ENCODE measurements around the gene HES4. TPM values are rescaled to one million over a fixed set of nuclear protein-coding genes. Genes with fewer than 3 reads are reported as not detected.

The HES4 gene
- total and polyA plus RNA-seq, 2 donors (not counting 3 experiments of a cell fraction or from before 2014, with no cell fraction given): 30.5 to 37.6 TPM

DNA sequence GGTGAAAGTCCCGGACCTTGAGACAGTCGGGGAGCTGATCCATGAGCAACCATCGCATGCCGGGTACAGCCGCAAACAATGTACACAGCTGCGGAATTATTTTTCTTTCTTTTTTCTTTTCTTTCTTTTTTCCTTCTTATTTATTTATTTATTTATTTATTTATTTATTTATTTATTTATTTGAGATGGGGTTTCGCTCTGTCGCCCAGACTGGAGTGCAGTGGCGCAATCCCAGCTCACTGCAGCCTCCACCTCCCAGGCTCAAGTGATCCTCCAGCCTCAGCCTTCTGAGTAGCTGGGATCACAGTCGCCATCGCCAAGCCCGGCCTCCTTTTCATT is 15.5 kb downstream of the HES4 start:
- Histone ChIP-seq H3K4me2 (ENCODE audit: insufficient read depth, low read length) (no peak overlapping the region), H3K27me3 (ENCODE audit: control insufficient read depth in 2 of 2, insufficient read depth in 2 of 2, low read length in 2 of 2) (peaks cover 2 to 3% of the 10 kb centered on the region in 2 experiments), H2AFZ (ENCODE audit: low read depth, low read length) (no peak overlapping the region), H3K9me3 (replicated peaks; ENCODE audit: control insufficient read depth, insufficient read depth, low read length) (no peaks in the 10 kb centered on the region), H3K36me3 (ENCODE audit: control insufficient read depth in 2 of 2, extremely low read depth in 1 of 2, insufficient read depth in 2 of 2, low read length in 2 of 2) (no peaks in the 10 kb centered on the region), H3K4me1 (ENCODE audit: control insufficient read depth, extremely low read depth, insufficient read depth, low read length) (no peaks in the 10 kb centered on the region), H3K27ac (ENCODE audit: insufficient read depth, low read depth, low read length) (no peak overlapping the region), H4K20me1 (replicated peaks; ENCODE audit: control insufficient read depth, extremely low read depth, insufficient read depth, low read length) (no peaks in the 10 kb centered on the region), H3K9ac (replicated peaks; ENCODE audit: extremely low read depth, insufficient read depth, low read length) (no peak overlapping the region), H3K79me2 (ENCODE audit: control insufficient read depth, insufficient read depth, low read length) (no peaks in the 10 kb centered on the region), H3K9me1 (replicated peaks; ENCODE audit: control insufficient read depth, extremely low read depth, insufficient read depth, low read length) (no peaks in the 10 kb centered on the region), H3K4me3 (replicated peaks in 1 of 3; ENCODE audit: insufficient read depth in 1 of 3, low read depth in 1 of 3, low read length in 3 of 3) (no peak overlapping the region)
- FAIRE-seq: no peak
- no TSS peak for BruUV-seq (replicated peaks)
- TF ChIP-seq EZH2 (IDR thresholded peaks at IDR 0.05; ENCODE audit: borderline replicate concordance, low read depth, low read length, severe bottlenecking): no peak
- TF ChIP-seq GATA2 (IDR thresholded peaks at IDR 0.05; ENCODE audit: insufficient read depth, insufficient read length, low read depth, low read length): no peak
- TF ChIP-seq MYC (IDR thresholded peaks at IDR 0.05; ENCODE audit: low read depth, low read length): no peak
- no peak for TF ChIP-seq FOS (IDR thresholded peaks at IDR 0.05; ENCODE audit: borderline replicate concordance, insufficient read depth, low read length)
- no peak for TF ChIP-seq JUN (IDR thresholded peaks at IDR 0.05; ENCODE audit: borderline replicate concordance, insufficient read depth, insufficient read length, low read depth)
- no peak for TF ChIP-seq POLR2A (IDR thresholded peaks at IDR 0.05; ENCODE audit: low read depth, low read length)
- TF ChIP-seq, protein P1, sequence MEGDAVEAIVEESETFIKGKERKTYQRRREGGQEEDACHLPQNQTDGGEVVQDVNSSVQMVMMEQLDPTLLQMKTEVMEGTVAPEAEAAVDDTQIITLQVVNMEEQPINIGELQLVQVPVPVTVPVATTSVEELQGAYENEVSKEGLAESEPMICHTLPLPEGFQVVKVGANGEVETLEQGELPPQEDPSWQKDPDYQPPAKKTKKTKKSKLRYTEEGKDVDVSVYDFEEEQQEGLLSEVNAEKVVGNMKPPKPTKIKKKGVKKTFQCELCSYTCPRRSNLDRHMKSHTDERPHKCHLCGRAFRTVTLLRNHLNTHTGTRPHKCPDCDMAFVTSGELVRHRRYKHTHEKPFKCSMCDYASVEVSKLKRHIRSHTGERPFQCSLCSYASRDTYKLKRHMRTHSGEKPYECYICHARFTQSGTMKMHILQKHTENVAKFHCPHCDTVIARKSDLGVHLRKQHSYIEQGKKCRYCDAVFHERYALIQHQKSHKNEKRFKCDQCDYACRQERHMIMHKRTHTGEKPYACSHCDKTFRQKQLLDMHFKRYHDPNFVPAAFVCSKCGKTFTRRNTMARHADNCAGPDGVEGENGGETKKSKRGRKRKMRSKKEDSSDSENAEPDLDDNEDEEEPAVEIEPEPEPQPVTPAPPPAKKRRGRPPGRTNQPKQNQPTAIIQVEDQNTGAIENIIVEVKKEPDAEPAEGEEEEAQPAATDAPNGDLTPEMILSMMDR (IDR thresholded peaks at IDR 0.05; ENCODE audit: extremely low read depth in 1 of 2, insufficient read depth in 1 of 2, low read depth in 1 of 2, low read length in 2 of 2): no peak
- TF ChIP-seq POLR2AphosphoS5 (IDR thresholded peaks at IDR 0.05; ENCODE audit: insufficient read depth, low read depth, low read length): no peak
- TF ChIP-seq, protein P2, sequence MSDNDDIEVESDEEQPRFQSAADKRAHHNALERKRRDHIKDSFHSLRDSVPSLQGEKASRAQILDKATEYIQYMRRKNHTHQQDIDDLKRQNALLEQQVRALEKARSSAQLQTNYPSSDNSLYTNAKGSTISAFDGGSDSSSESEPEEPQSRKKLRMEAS (IDR thresholded peaks at IDR 0.05; ENCODE audit: insufficient read depth, insufficient read length): no peak
- dilution Hi-C loops (cut with MboI; ENCODE audit: extremely low pct_ligation_motif_present, low sequenced_read_pairs): no loop called here
- intact Hi-C loops (cut with micrococcal nuclease): loop anchor here (1.0 to 2.0 kb wide), 3 partner anchors 78 to 306 kb away; partner anchors contain the start of gene C1orf159
- DNase-seq (ENCODE audit: low read depth, low spot score): no peak
- ChIA-PET POLR2A (no interaction called here), CTCF (interaction anchor here (0.5 to 5.1 kb wide), 33 partner anchors 9 to 309 kb away, joined by 3 to 77 read pairs (median 5); partner anchors contain the start of genes HES4, ISG15, NOC2L and PLEKHN1)
